GM13977 (cell line): ENCODE measurements around the gene MED13L.

ENCODE experiments used
- DNase-seq: peaks from one replicate; pipeline ENCODE4 v3.0.0; 2012; ENCODE audit warnings: low spot score
- CTCF ChIP-seq: IDR thresholded peaks from 2 replicates; pipeline ENCODE4 v1.5.1; 2012; ENCODE audit warnings: mild to moderate bottlenecking, control low read depth; ENCODE audit not compliant: insufficient read depth; ENCODE audit errors: extremely low read depth, missing control alignments
- in situ Hi-C: fragments of 300-500 bp; cut with MboI; formaldehyde crosslinking; loops from one replicate; pipeline ENCODE4 v1.12.0; 2022; ENCODE audit warnings: low sequenced_read_pairs, low pct_unique_long_range_greater_than_20kb, mixed read lengths, inconsistent platforms; ENCODE audit not compliant: unreplicated experiment

MED13L gene

GRCh38 chr12:115926037-115926670, 351.3 kb downstream of the MED13L start:
- no peak for TF ChIP-seq CTCF
- DNase-seq: no peak
- in situ Hi-C loops: no loop called here

DNA sequence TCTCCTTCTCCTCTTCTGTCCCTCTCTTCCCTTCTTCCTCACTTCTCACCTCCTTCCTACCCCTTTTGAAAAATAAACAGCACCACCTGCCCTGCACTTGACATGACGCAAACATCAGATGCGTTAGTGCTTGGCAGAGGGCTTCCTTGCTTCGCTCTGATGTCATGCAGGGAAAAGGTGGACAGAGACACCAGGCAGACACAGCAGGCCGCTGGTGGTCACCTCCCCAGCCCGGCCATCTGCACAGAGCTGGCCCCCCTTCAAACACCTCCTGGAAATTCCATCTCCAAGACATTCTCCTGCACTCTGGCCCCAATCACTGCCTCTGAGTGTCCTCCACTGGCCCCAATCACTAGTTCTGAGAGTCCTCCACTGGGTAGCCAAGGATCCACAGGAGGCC, 353.6 kb downstream of the MED13L start:
- TF ChIP-seq CTCF: no peak
- no peak for DNase-seq
- in situ Hi-C loops: loop anchor here (25.0 kb wide), 1 partner anchor 1287 kb away; no protein-coding TSS in a partner anchor

DNA sequence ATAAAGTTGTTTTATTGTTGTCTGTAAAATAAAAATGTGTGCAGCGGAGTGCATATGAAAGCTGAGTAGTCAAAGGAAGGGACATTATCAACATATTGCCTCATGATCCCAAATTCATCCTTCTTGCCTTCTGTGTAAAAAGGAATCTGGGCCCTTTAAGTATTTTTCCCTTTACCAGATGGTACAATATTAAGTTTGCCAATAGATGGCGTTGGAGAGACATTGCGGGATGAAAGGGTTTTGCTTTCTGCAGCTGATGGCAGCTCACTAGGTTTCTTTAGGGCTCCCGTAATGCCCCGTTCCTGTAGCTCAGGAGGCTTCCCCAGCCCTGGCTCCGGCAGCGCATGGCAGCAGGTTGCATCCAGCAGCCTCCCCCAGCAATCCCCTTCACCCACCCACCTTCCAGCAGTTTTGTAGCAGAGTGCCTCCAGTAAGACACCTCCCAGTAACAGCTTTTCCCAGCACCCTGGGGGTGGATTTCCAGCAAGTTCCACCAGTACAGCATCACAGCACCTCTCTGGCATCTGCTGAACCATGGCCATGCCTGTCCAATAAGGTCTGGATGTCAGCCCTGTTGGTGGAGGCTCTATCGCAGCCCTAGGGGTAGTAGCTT, 354.4 kb downstream of the MED13L start:
- peak; percentile 48 for DNase-seq
- in situ Hi-C loops: loop anchor here (25.0 kb wide), 1 partner anchor 1286 kb away; no protein-coding TSS in a partner anchor
- peak; percentile 39 for TF ChIP-seq CTCF

DNA sequence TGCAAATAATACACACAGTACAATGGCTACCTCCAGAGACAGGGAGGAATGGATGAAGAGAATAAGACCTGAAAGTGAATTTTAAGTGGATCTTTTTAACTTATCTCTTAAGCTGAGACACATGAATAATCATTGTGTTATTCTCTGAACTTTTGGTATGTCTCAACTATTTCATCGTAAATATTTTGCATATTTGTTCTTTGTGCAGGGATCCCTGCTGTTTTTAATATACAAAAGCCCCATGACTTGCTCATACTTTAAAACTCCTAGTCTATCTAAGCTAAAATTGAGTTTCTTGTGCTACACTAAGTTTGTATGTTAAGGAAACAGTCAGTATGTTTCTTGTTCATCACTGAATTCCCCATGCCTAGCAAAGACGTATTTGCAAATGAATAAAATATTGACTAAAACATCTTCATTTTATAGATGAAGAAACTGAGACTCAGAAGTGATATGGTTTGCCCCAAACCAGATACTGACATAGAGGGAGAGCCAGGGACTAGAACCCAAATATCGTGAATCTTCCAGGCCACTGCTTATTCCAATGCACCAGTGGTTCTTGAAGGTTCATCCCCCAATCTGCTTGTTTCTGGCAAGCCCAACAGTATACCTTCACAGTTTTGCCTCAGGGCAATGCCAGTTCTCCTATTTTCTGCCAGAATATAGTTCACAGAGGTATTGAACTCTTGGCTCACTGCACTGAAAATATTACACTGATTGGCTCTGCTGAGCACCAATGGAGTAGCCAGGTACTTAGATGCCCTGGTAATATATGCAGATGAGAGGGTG, 356.9 kb downstream of the MED13L start:
- in situ Hi-C loops: loop anchor here (25.0 kb wide), 1 partner anchor 1283 kb away; no protein-coding TSS in a partner anchor
- no peak for DNase-seq
- TF ChIP-seq CTCF: no peak

DNA sequence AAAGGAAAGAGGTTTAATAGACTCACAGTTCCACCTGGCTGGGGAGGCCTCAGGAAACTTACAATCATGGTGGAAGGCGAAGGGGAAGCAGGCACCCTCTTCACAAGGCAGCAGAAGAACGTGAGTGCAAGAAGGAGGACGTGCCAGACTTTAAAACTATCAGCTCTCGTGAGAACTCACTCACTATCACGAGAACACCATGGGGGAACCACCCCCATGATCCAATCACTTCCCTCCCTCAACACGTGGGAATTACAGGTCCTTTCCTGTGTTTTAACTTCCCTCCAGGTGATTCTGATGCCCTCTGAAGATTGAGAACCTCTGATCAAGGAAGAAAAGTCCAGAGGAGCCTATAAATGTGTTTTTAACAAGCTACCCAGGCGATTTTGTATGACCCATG, 358.7 kb downstream of the MED13L start:
- in situ Hi-C loops: loop anchor here (25.0 kb wide), 1 partner anchor 1281 kb away; no protein-coding TSS in a partner anchor
- no peak for TF ChIP-seq CTCF
- DNase-seq: no peak

GRCh38 chr12:115916910-115917668, 360.4 kb downstream of the MED13L start:
- peak; percentile 97 for TF ChIP-seq CTCF
- DNase-seq: peak; percentile 86
- in situ Hi-C loops: loop anchor here (25.0 kb wide), 1 partner anchor 1280 kb away; no protein-coding TSS in a partner anchor
